ENCODE data around the gene B4GAT1.
A peak's percentile ranks its signal among the peaks of the same experiment; 100 is the strongest.

Gene B4GAT1

DNA sequence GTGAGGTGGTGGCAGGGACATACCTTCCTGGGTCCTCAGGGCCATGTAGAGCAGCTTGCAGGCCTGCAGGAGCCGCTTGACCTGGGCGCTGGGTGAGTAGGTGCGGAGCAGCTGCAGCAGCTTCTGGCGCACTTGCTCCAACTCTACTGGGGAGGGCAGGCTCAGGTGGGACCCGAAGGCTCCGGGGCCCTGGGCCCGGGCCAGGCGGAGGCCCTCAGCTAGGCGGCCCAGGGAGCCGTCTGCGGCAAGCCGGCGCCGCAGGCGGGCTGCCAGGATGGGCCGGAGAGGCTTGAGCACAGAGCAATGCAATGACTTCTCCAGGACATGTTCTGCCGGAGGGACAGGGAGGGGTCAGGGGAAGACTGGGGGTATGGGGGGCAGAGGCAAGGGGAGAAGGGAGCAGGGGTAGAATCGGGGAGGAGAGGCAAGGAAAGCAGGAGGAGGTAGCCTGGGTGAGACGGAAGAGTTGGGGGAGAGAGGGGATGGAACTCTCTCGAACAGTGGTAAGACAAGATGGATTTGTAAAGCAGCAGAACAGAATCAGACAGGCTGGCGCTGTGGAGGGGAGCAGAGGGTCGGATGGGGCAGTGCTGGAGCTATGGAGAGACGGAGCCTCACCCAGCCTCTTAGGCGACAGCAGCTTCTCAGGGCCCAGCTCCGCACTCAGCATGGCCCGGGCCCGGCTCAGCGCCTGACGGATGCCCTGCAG lies 13.4 kb downstream of the B4GAT1 start:
- H3K4me1 ChIP-seq (ENCODE audit: control insufficient read depth, insufficient read depth, low read length), result peaks cover 21% of the 10 kb centered on the region
- no peak overlapping the region for H3K27ac ChIP-seq (ENCODE audit: low read depth, low read length)
- H3K36me3 ChIP-seq (ENCODE audit: control insufficient read depth, insufficient read depth, low read length), result peaks cover 20% of the 10 kb centered on the region
- no peaks in the 10 kb centered on the region for H3K9me3 ChIP-seq (ENCODE audit: control insufficient read depth, insufficient read depth, low read depth, low read length)
- no peak overlapping the region for H3K9ac ChIP-seq (ENCODE audit: low read length)
- H3K4me3 ChIP-seq (ENCODE audit: low read depth, low read length), result no peak overlapping the region
- H3K27me3 ChIP-seq (ENCODE audit: control insufficient read depth, insufficient read depth, low read length), result no peaks in the 10 kb centered on the region

DNA sequence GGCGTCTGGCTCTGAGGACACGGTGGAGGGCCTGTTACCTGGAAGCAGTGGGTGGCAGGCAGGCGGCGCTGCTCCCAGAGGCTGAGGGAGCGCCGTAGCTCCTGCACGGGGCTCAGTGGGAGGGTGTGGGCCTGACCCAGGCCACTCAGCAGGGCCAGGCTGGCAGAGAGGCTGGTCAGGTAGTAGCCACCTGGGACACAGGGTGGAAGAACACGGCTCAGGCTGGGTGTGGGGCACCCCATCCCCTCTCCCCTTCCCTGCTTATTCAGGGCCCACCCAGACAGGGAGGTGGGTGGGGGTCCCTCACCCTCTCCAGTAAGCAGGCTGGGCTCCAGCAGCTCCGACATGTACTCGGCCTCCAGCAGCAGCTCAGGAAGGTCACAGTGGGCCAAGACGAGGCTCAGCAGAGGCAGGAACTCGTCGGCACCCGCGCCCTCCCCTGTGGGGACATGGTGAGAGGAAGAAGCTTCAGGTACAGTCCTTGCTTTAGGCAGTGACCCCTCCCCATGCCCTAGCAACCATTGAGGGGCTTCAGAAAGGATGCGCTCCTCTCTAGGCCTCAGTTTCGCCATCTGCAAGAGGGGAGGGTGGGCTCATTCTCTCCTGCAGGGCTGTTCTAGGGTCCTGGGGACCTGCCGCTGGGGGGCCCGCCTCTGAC lies 14.1 kb downstream of the B4GAT1 start:
- Histone ChIP-seq H3K4me3 (ENCODE audit: low read depth, low read length) (no peak overlapping the region), H3K9me3 (ENCODE audit: control insufficient read depth, insufficient read depth, low read depth, low read length) (no peaks in the 10 kb centered on the region), H3K4me1 (ENCODE audit: control insufficient read depth, insufficient read depth, low read length) (peaks cover 26% of the 10 kb centered on the region), H3K36me3 (ENCODE audit: control insufficient read depth, insufficient read depth, low read length) (peaks cover 13% of the 10 kb centered on the region), H3K27ac (ENCODE audit: low read depth, low read length) (no peak overlapping the region), H3K9ac (ENCODE audit: low read length) (no peak overlapping the region), H3K27me3 (ENCODE audit: control insufficient read depth, insufficient read depth, low read length) (no peaks in the 10 kb centered on the region)

DNA sequence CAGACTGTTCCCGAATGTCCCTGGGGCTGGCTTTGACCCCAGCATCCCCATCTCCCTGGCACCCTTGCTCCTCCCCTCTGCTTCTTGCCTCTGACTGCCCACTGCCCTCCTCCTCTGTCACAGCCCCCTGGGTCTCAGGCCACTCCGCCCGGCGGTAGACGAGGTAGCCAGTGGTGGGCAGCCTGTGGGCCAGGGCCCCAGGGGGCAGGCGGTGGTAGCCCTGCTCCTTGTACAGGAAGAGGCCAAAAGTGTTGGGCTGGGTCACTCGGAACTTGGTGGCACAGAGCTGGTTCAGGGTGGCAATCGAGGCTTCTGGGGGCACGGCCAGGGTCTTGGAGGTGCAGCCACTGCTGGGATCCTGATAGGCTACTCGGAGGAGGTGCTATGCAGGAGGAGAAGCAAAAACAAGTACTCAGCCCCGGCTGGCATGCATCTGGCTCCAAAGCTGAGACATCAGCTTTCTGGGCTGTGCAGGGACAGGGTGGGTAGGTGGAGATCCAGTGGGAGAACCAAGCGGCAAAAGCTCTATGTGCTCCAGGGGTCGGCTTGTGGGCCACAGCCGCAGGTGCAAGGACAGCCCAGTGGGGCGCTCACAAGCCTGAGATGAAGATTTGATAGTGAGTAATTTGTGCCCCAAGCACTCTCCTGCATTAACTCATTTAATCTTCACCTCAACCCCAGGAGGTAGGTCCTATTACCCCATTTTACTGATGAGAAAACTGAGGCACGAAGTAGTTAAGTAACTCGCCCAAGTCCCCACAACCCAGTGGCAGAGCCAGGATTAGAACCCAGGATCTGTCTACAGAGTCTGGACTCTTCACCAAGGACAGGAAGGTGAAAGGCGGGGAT lies 14.8 kb downstream of the B4GAT1 start:
- no peak overlapping the region for H3K4me3 ChIP-seq (ENCODE audit: low read depth, low read length)

DNA sequence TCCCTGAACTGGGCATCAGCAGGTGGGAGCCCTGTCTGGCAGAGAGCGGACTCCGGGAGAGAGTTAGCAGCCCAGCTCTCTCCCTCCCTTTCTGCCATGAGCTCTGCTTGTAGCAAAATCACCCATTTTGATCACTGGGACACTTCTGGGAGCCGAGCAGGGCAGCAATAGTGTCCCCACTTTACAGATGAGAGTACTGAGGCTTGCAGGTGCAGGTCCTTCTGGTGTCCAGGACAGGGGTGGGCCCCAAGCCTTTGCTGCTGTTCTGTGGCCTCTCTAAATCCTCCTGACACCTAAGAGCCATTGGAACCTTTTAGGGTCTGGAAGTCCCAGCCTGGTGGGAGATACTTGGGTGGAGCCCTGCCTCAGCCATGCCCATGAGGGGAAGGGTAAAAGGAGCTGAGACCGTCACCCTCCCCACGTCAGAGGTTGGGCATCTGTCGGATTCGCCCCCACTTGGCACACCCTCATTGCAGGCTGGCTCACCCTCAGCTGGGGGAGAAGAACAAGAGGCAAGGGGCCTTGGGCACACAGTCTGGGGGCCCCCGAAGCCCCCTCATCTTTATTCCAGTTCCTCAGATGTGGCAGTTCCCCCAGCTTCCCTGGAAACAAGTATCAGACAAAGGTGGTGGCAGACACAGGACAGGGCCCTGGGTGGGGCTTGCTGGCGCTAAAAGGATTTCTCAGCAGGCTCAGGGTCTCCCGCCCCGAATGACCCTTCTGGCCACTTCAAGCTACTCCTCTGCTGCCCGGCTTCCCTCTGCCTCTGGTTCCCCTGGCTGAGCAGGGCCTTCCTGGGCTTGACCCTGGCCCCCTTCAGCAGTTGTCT lies 15.7 kb downstream of the B4GAT1 start:
- Histone ChIP-seq H3K36me3 (ENCODE audit: control insufficient read depth, insufficient read depth, low read length) (peaks cover under 1% of the 10 kb centered on the region; the same call in 1 of the 2 replicates), H3K27me3 (ENCODE audit: control insufficient read depth, insufficient read depth, low read length) (no peaks in the 10 kb centered on the region), H3K9ac (ENCODE audit: low read length) (no peak overlapping the region), H3K4me3 (ENCODE audit: low read depth, low read length) (no peak overlapping the region), H3K27ac (ENCODE audit: low read depth, low read length) (no peak overlapping the region), H3K4me1 (ENCODE audit: control insufficient read depth, insufficient read depth, low read length) (peaks cover 35% of the 10 kb centered on the region), H3K9me3 (ENCODE audit: control insufficient read depth, insufficient read depth, low read depth, low read length) (no peaks in the 10 kb centered on the region)

More for the DNA sequence above, 14.8 kb downstream of the B4GAT1 start:
- no peak overlapping the region for H3K9ac ChIP-seq (ENCODE audit: low read length)
- peaks cover 31% of the 10 kb centered on the region for H3K4me1 ChIP-seq (ENCODE audit: control insufficient read depth, insufficient read depth, low read length)
- no peak overlapping the region for H3K27ac ChIP-seq (ENCODE audit: low read depth, low read length)
- H3K9me3 ChIP-seq (ENCODE audit: control insufficient read depth, insufficient read depth, low read depth, low read length), result no peaks in the 10 kb centered on the region
- H3K27me3 ChIP-seq (ENCODE audit: control insufficient read depth, insufficient read depth, low read length), result no peaks in the 10 kb centered on the region
- peaks cover 9% of the 10 kb centered on the region for H3K36me3 ChIP-seq (ENCODE audit: control insufficient read depth, insufficient read depth, low read length)

DNA sequence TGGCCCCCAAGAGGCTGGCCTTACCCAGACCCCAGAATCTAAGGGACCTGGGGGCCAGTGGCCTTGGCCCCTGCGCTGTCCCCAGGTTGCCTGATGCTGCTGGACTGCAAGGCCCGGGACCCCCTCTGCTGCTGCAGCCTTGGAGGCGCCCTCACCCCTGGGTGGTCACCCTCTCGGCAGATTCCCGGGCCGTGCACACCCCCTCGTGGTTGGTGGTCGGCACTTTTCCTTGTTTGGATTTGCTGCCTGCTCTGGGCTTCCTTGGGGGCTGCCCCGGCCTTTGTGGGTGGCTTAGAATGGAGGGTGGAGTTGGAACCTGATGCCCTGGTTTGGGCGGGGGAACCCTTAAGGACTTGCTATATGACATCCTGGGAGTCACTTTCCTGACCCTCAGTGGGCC lies 16.5 kb downstream of the B4GAT1 start:
- peaks cover 34% of the 10 kb centered on the region for H3K4me1 ChIP-seq (ENCODE audit: control insufficient read depth, insufficient read depth, low read length)
- no peaks in the 10 kb centered on the region for H3K27me3 ChIP-seq (ENCODE audit: control insufficient read depth, insufficient read depth, low read length)
- H3K27ac ChIP-seq (ENCODE audit: low read depth, low read length), result no peak overlapping the region
- H3K9me3 ChIP-seq (ENCODE audit: control insufficient read depth, insufficient read depth, low read depth, low read length), result no peaks in the 10 kb centered on the region
- H3K9ac ChIP-seq (ENCODE audit: low read length), result no peak overlapping the region
- no peak overlapping the region for H3K4me3 ChIP-seq (ENCODE audit: low read depth, low read length)
- no peaks in the 10 kb centered on the region; the same call in 1 of the 2 replicates for H3K36me3 ChIP-seq (ENCODE audit: control insufficient read depth, insufficient read depth, low read length)

DNA sequence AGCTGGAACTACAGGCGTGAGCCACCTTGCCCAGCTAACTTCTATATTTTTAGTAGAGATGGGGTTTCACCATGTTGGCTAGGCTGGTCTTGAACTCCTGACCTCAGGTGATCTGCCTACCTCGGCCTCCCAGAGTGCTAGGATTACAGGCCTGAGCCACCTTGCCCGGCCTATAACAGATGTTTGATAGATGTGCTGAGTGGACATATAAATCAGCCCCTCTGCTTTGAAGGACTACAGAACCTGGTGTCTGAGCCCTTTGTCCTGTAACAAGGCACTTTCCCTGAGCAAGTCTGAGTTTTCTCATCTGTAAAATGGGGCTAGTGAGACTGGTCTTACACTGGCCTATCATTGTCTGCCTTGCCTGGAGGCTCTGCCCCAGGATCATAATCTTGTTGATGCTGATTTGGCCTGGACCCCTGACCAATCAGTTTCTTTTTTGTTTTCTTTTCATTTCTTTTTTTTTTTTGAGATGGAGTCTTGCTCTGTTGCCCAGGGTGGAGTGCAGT lies 18.2 kb downstream of the B4GAT1 start:
- H3K27ac ChIP-seq (ENCODE audit: low read depth, low read length), result no peak overlapping the region
- peaks cover 42% of the 10 kb centered on the region for H3K4me1 ChIP-seq (ENCODE audit: control insufficient read depth, insufficient read depth, low read length)
- H3K27me3 ChIP-seq (ENCODE audit: control insufficient read depth, insufficient read depth, low read length), result no peaks in the 10 kb centered on the region
- H3K9me3 ChIP-seq (ENCODE audit: control insufficient read depth, insufficient read depth, low read depth, low read length), result no peaks in the 10 kb centered on the region
- H3K4me3 ChIP-seq (ENCODE audit: low read depth, low read length), result no peak overlapping the region
- H3K36me3 ChIP-seq (ENCODE audit: control insufficient read depth, insufficient read depth, low read length), result no peaks in the 10 kb centered on the region; the same call in 1 of the 2 replicates
- no peak overlapping the region for H3K9ac ChIP-seq (ENCODE audit: low read length)

DNA sequence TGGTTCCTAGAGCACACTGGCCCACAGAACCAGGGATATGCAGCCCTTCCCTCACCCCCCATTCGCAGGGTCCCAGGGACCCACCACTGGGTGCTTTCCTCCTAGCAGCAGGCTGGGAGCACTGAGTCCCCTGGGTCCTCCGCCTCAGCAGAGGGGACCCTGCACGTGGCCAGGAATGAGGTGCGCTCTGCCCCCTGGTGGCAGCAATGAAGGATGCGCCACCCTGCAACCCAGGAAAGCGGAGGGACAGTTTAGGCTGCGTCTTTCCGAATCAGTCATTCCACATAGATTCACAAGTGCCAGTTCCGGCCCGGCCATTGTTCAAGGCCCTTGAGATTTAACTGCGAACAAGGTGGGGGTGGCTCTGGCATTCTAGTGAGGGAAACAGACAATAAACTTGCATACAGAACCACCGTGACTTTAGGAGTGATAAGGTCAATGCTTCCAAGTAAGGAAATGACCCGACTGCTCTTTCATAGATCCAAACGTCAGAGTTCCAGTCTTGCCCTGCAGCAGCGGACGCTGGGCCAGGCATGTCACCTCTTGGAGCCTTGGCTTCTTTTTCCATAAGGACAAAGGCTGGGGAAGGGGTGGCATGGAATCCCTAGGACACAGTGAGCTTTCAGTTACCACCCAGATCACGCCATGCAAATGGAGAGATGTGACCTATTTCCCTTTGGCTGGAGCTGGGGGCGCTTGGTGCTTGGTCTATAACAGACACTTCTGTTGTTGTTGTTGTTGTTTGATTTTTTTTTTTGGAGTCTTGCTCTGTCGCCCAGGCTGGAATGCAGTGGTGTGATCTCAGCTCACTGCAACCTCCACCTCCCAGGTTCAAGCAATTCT lies 18.9 kb downstream of the B4GAT1 start:
- Histone ChIP-seq H3K27me3 (ENCODE audit: control insufficient read depth, insufficient read depth, low read length) (no peaks in the 10 kb centered on the region), H3K4me1 (ENCODE audit: control insufficient read depth, insufficient read depth, low read length) (peaks cover 43% of the 10 kb centered on the region), H3K27ac (ENCODE audit: low read depth, low read length) (peak overlapping the region; percentile 10; the same call in 1 of the 2 replicates), H3K4me3 (ENCODE audit: low read depth, low read length) (peak overlapping the region; percentile 35), H3K9ac (ENCODE audit: low read length) (peak overlapping the region; percentile 72), H3K9me3 (ENCODE audit: control insufficient read depth, insufficient read depth, low read depth, low read length) (no peaks in the 10 kb centered on the region), H3K36me3 (ENCODE audit: control insufficient read depth, insufficient read depth, low read length) (no peaks in the 10 kb centered on the region; the same call in 1 of the 2 replicates)

DNA sequence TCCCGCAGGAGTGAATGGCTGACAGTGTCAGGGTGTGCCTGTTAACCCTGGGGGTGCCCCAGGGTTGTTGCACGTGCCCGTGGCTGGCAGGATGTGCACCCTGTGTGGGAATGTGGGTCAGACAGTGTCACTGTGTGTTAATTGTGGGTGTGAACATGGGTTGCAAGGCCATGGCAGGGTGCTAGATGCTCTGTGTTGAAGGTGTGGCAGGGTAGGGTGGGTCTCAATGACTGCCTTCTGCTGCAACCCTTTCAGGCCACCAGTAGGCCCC lies 19.5 kb downstream of the B4GAT1 start:
- no peak overlapping the region for H3K4me3 ChIP-seq (ENCODE audit: low read depth, low read length)
- no peak overlapping the region for H3K9ac ChIP-seq (ENCODE audit: low read length)
- H3K27ac ChIP-seq (ENCODE audit: low read depth, low read length), result no peak overlapping the region
- H3K9me3 ChIP-seq (ENCODE audit: control insufficient read depth, insufficient read depth, low read depth, low read length), result no peaks in the 10 kb centered on the region
- H3K36me3 ChIP-seq (ENCODE audit: control insufficient read depth, insufficient read depth, low read length), result no peaks in the 10 kb centered on the region; the same call in 1 of the 2 replicates
- H3K27me3 ChIP-seq (ENCODE audit: control insufficient read depth, insufficient read depth, low read length), result no peaks in the 10 kb centered on the region
- peaks cover 43% of the 10 kb centered on the region for H3K4me1 ChIP-seq (ENCODE audit: control insufficient read depth, insufficient read depth, low read length)

DNA sequence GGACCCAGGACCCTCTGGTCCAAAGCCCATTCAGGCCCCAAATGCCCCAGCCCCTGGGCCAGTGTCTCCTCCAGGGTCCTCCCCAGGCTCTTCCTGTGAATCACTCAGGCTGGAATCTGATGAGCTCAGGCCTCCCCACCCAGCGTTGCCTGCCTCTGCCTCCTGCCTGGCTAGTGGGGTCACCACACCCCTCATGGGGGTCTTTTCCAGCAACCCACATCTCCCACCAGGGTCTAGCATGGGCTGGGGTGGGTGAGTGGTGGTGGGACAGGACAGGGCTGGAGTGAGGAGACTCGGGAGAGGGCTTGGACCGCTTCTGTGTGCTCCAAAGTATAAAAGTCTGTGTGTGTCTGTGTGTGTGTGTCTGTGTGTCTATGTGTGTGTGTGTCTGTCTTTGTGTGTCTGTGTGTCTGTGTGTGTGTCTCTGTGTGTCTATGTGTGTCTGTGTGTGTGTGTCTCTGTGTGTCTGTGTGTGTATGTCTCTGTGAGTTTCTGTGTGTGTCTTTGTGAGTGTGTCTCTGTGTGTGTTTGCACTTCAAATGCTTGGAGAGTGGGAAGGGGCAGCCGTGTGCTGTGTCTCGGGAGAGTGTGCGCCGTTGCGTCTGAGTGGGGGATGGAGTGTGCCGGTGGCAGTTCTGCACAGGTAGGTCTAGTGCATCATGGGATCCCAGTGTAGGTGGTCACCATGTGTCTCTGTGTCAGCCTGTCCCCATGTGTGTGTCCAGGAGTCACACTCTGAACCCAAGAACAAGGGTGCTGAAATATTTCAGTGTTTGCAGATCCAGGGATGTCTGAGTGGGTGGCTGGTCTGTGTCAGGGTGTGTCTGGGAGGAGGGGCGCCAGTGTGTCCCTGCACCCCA lies 20.0 kb downstream of the B4GAT1 start:
- H3K4me1 ChIP-seq (ENCODE audit: control insufficient read depth, insufficient read depth, low read length), result peaks cover 43% of the 10 kb centered on the region
- H3K36me3 ChIP-seq (ENCODE audit: control insufficient read depth, insufficient read depth, low read length), result no peaks in the 10 kb centered on the region; the same call in 1 of the 2 replicates
- H3K4me3 ChIP-seq (ENCODE audit: low read depth, low read length), result no peak overlapping the region
- H3K27ac ChIP-seq (ENCODE audit: low read depth, low read length), result no peak overlapping the region
- H3K9me3 ChIP-seq (ENCODE audit: control insufficient read depth, insufficient read depth, low read depth, low read length), result no peaks in the 10 kb centered on the region
- H3K9ac ChIP-seq (ENCODE audit: low read length), result peak overlapping the region; percentile 3
- no peaks in the 10 kb centered on the region for H3K27me3 ChIP-seq (ENCODE audit: control insufficient read depth, insufficient read depth, low read length)
